NCI-H2029 (cell line): Measurements from ENCODE around the gene NUMB.
A peak's percentile ranks its signal among the peaks of the same experiment; 100 is the strongest.
"Not testable (repeated sequence)": the region's sequence is repeated elsewhere in the genome, so short reads cannot be mapped to it uniquely, and the experiment has no call there.

Source experiments
- DNase-seq: peaks from one replicate; lab custom pipeline; 2025; lab: John Stamatoyannopoulos, UW

The NUMB gene

DNA sequence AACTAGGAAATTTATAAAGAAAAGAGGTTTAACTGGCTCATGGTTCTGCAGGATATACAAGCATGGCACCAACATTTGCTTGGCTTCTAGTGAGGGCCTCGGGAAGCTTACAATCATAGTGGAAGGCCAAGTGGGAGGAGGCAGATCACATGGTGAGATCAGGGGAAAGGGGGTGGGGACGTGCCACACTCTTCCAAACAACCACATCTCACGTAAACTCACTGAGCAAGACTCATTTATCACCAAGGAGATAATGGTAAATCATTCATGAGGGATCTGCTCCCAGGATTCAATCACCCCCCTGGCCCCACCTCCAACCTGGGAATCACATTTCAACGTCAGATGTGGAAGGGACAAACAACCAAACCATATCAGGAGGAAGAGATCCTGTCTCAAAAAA, 35.8 kb downstream of the NUMB start:
- peak; percentile 50 for DNase-seq

DNA sequence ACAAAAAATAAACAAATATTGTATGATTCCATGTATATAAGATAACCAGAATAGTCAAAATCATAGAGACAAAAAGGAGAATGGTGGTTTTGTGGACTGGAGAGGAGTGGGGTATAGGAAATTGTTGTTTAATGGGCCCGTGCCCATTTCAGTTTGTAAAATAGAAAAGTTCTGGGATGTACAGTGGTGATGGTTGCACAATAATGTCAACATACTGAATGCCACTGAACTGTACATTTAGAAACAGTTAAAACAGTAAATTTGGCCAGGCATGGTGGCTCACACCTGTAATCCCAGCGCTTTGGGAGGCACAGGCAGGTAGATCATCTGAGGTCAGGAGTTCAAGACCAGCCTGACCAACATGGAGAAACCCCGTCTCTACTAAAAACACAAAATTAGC, 40.1 kb downstream of the NUMB start:
- no peak for DNase-seq

DNA sequence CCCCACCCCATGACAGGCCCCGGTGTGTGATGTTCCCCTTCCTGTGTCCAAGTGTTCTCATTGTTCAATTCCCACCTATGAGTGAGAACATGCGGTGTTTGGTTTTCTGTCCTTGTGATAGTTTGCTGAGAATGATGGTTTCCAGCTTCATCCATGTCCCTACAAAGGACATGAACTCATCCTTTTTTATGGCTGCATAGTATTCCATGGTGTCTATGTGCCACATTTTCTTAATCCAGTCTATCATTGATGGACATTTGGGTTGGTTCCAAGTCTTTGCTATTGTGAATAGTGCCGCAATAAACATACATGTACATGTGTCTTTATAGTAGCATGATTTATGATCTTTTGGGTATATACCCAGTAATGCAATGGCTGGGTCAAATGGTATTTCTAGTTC, 52.1 kb downstream of the NUMB start:
- not testable (repeated sequence) for DNase-seq

- DNase-seq: no peak
Measured at GRCh38 chr14:73403181-73403752, 55.1 kb downstream of the NUMB start.

DNA sequence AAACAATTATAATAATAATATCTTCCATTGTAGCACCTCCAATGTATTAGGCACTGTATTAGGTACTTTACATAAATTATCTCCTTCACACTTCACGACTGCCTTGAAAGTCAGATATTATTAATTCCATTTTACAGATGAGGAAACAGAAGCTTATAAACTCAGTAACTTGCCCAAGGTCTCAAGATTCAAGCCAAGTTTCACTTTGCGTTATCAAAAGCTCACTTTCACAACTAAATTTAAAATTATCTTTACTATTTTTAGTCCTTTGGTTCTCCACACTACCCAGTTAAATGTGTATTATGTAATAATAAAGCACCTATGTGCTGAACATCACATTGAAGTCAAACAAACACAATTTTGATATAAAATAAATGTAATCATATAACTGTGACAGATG, 55.8 kb downstream of the NUMB start:
- no peak for DNase-seq

GRCh38 chr14:73397810-73398209, 60.5 kb downstream of the NUMB start:
- no peak for DNase-seq

DNA sequence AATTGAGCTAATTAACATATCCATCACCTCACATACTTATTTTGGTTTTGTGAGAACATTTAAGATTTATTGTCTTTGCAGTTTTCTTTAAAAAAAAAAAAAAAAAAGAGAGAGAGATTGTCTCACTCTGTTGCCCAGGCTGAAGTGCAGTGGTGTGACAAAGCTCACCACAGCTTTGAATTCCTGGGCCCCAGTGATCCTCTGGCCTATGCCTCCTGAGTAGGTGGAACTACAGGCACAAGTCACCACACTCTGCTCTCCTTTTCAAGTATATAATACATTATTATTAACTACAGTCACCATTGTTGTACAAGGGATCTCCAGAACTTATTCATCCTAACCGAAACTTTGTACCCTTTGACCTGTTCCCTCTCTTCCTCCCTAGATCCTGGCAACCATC, 64.0 kb downstream of the NUMB start:
- no peak for DNase-seq

DNA sequence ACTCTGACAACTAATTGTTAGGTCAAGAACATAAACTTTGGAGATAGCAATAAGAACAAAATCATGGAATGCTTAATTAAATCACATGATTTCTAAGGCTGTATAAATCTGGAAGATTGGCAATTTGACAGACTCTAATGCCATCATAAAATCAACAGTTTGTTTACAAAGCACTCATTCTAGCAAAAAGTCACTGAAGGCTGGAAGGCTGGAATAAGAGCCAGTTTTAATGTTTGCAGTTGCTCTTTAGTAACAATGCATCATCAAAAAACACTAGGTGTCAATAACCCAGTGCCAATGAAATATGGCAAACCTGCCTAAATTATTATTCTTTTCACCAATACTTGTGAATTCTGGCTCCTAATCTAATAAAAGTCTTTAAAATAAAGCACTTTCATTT, 65.0 kb downstream of the NUMB start:
- DNase-seq: peak; percentile 24

DNA sequence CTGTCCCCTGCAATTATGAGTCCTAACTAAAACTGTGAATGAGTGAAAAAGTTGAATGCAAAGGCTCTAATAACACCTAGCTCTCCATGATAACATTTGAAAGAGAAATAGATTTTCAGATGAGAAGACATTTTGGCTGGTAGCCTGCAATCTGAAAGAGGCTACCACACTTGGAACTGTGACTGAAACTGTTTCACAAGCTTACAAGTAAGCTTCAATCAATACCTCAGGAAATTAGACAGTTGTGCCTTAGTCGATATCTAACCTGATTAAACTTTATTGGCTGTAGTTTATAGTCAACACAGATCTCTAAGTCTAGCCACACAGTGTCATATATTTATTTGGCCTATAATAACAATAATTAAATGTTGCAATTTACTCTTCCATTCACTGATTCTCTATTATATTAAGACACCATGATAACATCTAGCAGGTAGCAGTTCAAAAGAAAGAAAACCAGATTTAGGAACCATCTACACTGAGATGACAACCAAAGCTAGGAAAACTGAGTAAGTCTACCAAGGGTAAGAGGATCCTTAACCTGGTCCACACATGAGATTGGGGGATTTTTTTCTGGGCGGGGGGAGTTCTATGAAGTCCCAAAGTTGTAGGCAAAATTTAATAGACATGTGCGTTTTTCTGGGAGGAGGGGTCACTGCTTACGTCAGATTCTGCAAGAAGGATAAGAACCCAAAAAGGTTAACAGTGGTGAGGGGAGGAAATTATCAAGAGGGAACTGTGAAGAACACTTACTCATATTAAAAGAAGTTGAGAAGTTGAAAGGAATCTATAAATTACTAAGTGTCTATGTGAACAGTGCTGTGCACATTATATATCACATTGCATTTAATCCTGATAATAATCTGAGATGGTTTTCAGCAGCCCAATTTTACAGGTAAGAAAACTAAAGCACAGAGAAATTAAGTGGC, 65.8 kb downstream of the NUMB start:
- DNase-seq: no peak

DNA sequence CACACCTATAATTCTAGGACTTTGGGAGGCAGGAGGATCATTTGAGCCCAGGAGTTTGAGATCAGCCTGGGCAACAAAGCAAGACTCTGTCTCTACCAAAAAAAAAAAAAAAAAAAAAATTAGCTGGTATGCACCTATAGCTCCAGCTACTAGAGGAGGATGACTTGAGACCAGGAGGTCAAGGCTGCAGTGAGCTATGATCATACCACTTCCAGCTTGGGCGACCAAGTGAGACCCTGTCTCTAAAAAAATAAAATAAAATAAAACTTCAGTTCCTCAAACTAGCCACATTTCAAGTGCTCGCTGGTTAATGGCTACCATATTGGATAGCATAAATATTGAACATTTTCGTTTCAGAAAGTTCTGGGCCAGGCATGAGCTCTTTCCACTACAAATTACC, 70.5 kb downstream of the NUMB start:
- DNase-seq: not testable (repeated sequence)

- DNase-seq: no peak
Measured at GRCh38 chr14:73386342-73386741, 72.0 kb downstream of the NUMB start.

- DNase-seq: not testable (repeated sequence)
Measured at GRCh38 chr14:73385021-73385420, 73.3 kb downstream of the NUMB start.

GRCh38 chr14:73383356-73383755, 75.0 kb downstream of the NUMB start:
- DNase-seq: no peak

DNA sequence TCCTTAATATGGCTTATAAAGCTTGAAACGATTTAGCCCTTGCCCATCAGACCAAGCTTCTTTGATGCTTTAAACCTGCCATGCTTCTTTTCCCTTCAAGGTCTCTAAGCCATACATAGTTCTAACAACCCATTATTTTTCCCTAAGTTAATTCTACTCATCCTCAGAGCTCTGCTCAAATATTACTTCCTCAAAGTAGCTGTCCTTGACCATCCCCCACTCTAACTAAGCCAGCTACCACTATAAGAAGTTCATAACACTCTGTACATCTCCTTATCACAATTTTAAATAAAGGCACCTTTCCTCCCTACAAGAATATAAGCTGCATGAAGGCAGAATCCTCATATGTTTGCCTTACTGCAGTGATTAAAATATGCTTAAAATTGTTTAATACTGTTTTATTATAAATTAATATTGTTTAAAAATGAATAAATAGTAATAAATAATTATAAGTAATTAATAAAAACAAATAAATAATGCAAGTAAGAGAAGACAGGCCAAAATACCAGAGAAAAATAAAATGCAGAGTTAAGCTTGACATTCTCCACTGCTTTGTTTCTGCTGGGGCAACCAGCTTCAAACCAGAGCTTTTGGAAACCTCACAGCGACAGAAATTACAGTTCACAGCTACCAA, 76.8 kb downstream of the NUMB start:
- DNase-seq: no peak

- no peak for DNase-seq
Measured at GRCh38 chr14:73376585-73376984, 81.8 kb downstream of the NUMB start.

DNA sequence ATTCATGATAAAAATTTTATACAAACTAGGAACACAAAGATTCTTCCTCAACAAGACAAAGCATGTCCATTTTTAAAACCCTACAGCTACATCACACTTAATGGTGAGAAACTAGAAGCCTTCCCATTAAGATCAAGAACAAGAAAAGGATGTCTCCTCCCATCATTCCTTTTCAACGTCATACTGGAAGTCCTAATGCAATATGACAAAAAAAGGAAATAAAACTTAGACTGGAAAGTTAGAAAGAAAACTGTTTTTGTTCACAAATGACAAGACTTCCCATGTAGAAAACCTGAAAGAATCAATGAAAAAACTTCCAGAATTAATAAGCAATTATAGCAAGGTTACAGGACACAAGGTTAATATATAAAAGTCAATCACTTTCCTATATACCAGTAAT, 82.5 kb downstream of the NUMB start:
- DNase-seq: no peak

GRCh38 chr14:73374218-73374617, 84.1 kb downstream of the NUMB start:
- DNase-seq: no peak

GRCh38 chr14:73372529-73372928, 85.8 kb downstream of the NUMB start:
- no peak for DNase-seq

GRCh38 chr14:73370561-73370960, 87.8 kb downstream of the NUMB start:
- no peak for DNase-seq

DNA sequence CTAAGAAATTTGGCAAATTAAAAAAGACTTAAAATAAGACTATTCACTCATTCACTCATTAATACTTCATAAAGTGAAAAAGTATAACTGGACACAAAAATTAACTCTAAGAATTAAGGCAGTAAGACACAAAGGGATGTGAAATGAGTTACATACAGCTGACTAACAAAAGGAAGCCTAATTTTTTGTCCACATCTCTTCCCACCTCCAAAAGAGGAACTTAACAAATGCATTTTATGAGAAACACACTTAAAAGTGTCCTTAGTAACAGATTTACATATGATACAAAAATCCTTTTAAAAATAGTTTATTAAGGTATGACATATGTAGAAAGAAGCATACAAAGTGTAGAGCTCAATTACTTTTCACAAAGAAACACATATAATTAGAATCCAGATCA, 88.9 kb downstream of the NUMB start:
- no peak for DNase-seq

- DNase-seq: no peak
Measured at GRCh38 chr14:73368616-73369015, 89.7 kb downstream of the NUMB start.

DNA sequence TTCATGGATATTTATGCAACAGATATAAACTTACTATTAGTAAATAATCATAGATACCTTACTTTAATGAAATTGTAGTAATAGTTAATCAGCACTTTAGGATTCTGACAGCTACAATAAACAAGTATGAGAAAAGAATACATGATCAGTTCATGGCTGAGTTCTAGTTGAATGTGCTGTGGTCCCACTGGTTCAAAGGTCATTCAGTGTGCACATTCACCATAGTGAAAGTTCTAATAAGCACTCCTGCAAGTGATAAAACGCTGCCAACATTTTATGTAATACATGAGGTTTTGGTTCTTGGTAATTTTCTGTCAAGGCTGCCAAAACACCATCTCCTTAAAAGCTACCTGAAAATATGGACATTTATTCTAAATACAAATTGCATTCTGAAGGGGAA, 92.6 kb downstream of the NUMB start:
- no peak for DNase-seq

DNA sequence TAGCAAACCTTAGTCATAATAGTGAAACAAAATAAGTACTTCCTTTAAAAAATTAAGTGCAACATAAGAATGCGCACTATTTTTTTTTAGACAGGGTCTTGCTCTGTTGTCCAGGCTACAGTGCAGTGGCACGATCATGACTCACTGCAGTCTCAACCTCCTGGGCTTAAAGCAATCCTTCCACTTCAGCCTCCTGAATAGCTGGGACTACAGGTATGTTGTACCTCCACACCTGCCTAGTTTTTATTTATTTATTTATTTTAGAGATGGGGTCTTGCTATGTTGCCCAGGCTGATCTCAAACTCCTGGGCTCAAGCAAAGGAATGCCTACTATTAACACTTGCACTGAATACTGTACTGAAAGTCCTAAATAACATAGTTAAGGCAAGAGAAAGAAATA, 93.8 kb downstream of the NUMB start:
- no peak for DNase-seq
